Measurements from ENCODE around the gene NR3C2. TPM values are rescaled to one million over a fixed set of nuclear protein-coding genes. Genes with fewer than 3 reads are reported as not detected.

Gene NR3C2
- total RNA-seq, 2 donors from 2014 or later: 14.6 to 17.4 TPM

DNA sequence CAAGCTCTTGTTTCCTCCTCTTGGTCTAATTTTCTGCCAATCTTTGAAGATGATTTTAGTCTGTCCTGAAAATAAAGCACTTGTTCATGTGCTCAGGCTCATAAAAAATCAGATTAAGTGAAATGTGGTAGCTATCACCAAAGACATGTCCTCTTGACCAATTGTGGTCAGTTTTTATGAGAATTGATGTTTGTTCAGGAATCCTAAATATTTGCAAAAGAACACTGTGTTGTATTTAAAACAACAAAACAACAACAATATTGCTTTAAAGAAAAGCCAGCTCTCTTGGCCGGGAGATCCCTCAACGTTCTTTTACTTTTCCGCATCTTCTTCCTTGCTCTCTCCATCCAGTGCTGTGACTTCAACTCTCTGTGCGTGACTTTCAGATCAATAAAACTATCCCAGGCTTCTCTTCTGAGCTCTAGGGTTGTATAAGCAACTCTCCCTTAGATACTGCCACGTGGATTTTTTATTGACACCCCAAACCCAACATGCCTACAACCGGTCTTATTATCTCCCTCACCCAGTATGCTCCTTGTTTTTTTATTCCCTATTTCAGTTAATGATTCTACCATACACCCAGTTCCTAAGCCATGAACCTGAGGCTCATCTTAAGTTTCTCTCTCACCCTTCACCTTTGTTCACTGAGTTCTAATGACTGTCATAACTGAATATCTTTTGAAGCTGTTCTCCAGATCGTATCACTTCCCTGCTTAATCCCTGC, 400.4 kb downstream of the NR3C2 start:
- intact Hi-C loops (cut with DNase I): no loop called here
- Histone ChIP-seq H3K36me3 (no peaks in the 10 kb centered on the region), H3K27me3 (replicated peaks; ENCODE audit: insufficient read depth) (no peaks in the 10 kb centered on the region), H3K4me1 (replicated peaks) (no peaks in the 10 kb centered on the region), H3K27ac (no peak overlapping the region), H3K9me3 (no peaks in the 10 kb centered on the region), H3K4me3 (no peak overlapping the region)
- no peak for TF ChIP-seq POLR2AphosphoS5 (IDR thresholded peaks at IDR 0.05)
- TF ChIP-seq, protein P1, sequence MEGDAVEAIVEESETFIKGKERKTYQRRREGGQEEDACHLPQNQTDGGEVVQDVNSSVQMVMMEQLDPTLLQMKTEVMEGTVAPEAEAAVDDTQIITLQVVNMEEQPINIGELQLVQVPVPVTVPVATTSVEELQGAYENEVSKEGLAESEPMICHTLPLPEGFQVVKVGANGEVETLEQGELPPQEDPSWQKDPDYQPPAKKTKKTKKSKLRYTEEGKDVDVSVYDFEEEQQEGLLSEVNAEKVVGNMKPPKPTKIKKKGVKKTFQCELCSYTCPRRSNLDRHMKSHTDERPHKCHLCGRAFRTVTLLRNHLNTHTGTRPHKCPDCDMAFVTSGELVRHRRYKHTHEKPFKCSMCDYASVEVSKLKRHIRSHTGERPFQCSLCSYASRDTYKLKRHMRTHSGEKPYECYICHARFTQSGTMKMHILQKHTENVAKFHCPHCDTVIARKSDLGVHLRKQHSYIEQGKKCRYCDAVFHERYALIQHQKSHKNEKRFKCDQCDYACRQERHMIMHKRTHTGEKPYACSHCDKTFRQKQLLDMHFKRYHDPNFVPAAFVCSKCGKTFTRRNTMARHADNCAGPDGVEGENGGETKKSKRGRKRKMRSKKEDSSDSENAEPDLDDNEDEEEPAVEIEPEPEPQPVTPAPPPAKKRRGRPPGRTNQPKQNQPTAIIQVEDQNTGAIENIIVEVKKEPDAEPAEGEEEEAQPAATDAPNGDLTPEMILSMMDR (IDR thresholded peaks at IDR 0.05): no peak
- no peak for TF ChIP-seq POLR2A (IDR thresholded peaks at IDR 0.05)
- DNase-seq (ENCODE audit: low spot score): no peak
- WGBS: 69% methylated on average over 7 of the region's 7 CpGs

DNA sequence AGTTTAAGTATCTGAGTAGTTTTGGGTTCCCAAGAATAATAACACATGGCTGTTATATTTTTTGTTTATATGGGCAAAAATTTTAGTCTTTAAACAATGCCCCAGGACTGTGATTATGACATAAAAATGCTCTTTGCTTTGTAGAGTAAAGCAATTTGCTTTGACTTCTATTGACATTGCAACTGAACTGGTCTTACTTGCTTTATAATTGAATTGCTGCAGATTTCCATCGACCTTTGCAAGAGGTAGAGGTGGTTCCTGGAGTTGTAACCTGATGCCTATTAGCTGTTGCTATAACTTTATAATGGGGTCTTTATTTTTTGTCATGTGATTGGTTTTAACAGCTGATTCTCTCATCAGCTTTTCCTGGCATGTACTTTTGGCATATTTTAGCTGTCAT, 407.4 kb downstream of the NR3C2 start:
- 11% methylated on average over 1 of the region's 1 CpG for WGBS
- TF ChIP-seq POLR2AphosphoS5 (IDR thresholded peaks at IDR 0.05) (peak; percentile 10), POLR2A (IDR thresholded peaks at IDR 0.05) (no peak)
- DNase-seq (ENCODE audit: low spot score): no peak
- Histone ChIP-seq H3K36me3 (no peaks in the 10 kb centered on the region), H3K9me3 (no peaks in the 10 kb centered on the region), H3K4me3 (no peak overlapping the region), H3K27ac (no peak overlapping the region), H3K4me1 (replicated peaks) (no peaks in the 10 kb centered on the region), H3K27me3 (replicated peaks; ENCODE audit: insufficient read depth) (no peaks in the 10 kb centered on the region)
- intact Hi-C loops (cut with DNase I): no loop called here

DNA sequence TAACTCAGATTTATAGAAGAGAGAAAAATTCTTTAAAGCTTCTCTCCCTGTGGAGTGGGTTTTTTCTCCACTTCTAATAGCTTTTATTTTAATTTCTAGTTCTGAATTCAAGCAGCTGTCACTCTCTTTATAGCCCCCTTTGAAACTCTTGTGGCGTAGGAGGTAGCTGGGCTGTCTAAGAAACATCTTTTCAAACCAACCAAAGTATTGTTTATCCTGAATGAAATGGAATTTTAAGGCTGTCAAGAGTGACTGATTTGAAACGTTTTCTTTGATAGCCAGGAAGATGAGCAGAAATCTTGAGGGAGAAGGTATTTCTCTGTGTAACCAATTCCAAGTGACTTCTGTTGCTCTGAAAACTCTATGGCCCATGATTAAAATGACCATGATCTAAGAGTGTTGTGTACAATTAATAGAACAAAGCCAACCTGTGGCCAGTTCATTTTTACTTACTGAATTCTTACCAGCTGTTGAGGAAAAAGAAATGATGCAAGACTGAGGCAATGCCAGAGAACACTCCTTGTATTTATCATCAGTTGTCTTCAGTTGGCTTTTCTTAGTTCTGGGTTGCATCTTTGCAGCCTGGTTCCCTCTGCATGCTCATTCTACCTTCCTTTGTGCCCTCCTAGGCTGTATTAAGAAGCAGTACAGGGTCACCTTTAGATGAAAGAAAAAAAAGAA, 411.9 kb downstream of the NR3C2 start:
- WGBS: 82% methylated on average over 2 of the region's 2 CpGs
- no peak for DNase-seq (ENCODE audit: low spot score)

DNA sequence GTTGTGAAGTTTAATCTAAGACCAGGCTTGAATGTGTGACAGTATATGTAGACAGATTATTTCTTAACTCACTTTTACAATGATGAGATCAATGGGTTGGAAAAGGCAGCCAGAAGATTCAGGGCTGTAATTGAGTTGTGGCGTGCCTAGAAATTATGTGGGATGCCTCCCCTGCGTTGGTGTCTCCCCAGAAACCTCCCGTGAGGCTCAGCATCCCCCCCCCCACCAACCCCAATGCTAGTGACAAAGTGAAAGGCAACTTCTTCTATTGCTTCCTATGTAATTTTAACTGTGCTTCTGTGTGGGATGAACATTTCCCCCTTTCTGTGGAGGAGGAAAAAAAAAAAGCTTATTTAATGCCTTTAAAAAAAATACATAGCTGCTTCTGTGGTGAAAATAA, 412.4 kb downstream of the NR3C2 start:
- Histone ChIP-seq H3K27ac (no peak overlapping the region), H3K9me3 (no peaks in the 10 kb centered on the region), H3K27me3 (replicated peaks; ENCODE audit: insufficient read depth) (no peaks in the 10 kb centered on the region), H3K36me3 (no peaks in the 10 kb centered on the region), H3K4me1 (replicated peaks) (no peaks in the 10 kb centered on the region), H3K4me3 (no peak overlapping the region)
- no peak for DNase-seq (ENCODE audit: low spot score)
- TF ChIP-seq, protein P1 (IDR thresholded peaks at IDR 0.05): no peak
- TF ChIP-seq POLR2AphosphoS5 (IDR thresholded peaks at IDR 0.05): no peak
- intact Hi-C loops (cut with DNase I): no loop called here
- WGBS: 91% methylated on average over 3 of the region's 3 CpGs

More for the DNA sequence above, 411.9 kb downstream of the NR3C2 start:
- intact Hi-C loops (cut with DNase I): no loop called here
- no peak overlapping the region for H3K27ac ChIP-seq
- no peak overlapping the region for H3K4me3 ChIP-seq
- no peaks in the 10 kb centered on the region for H3K36me3 ChIP-seq
- H3K9me3 ChIP-seq: no peaks in the 10 kb centered on the region
- no peaks in the 10 kb centered on the region for H3K4me1 ChIP-seq (replicated peaks)
- no peaks in the 10 kb centered on the region for H3K27me3 ChIP-seq (replicated peaks; ENCODE audit: insufficient read depth)
- no peak for TF ChIP-seq POLR2AphosphoS5 (IDR thresholded peaks at IDR 0.05)
- TF ChIP-seq, protein P1 (IDR thresholded peaks at IDR 0.05): no peak
- no peak for TF ChIP-seq POLR2A (IDR thresholded peaks at IDR 0.05)

Data from prostate gland (tissue), 2 donors.